Esophagus squamous epithelium (tissue), 5 donors: ENCODE data around the gene CEP112. TPM values are rescaled to one million over a fixed set of nuclear protein-coding genes. Genes with fewer than 3 reads are reported as not detected.

Experiments used
- DNase-seq: peaks from one replicate; lab custom pipeline; 2025; lab: John Stamatoyannopoulos, UW
- H3K27ac ChIP-seq, 4 donors: fragments of 200-600 bp; sonication (generic); one replicate each; pipeline ENCODE4 v1.5.1; 2016 to 2019; ENCODE audit warnings: mild to moderate bottlenecking in 1 of 4
- H3K27me3 ChIP-seq, 4 donors: fragments of 200-600 bp; sonication (generic); 1 replicate in 3 of 4; 2 replicates in 1 of 4; pipeline versions ENCODE4 v1.5.1 to v1.6.0; 2017 to 2021; ENCODE audit warnings: antibody characterized with exemption in 1 of 4
- H3K36me3 ChIP-seq, 3 donors: fragments of 200-600 bp; sonication (generic); one replicate each; pipeline ENCODE4 v1.5.1; 2016 to 2019
- H3K4me1 ChIP-seq, 3 donors: fragments of 200-600 bp; sonication (generic); one replicate each; pipeline ENCODE4 v1.5.1; 2017 to 2019
- H3K4me3 ChIP-seq, 4 donors: fragments of 200-600 bp; sonication (generic); 1 replicate in 3 of 4; 2 replicates in 1 of 4; pipeline ENCODE4 v1.5.1; 2016 to 2019; ENCODE audit warnings: mild to moderate bottlenecking in 2 of 4, moderate library complexity in 1 of 4
- H3K9me3 ChIP-seq, 3 donors: fragments of 200-600 bp; sonication (generic); one replicate each; pipeline ENCODE4 v1.5.1; 2016 to 2019
- POLR2A ChIP-seq, 4 donors: fragments of 450-650 bp; IDR thresholded peaks; one replicate each; pipeline ENCODE4 v1.6.1; 2017; ENCODE audit warnings: antibody characterized with exemption in 4 of 4, mild to moderate bottlenecking in 4 of 4, moderate library complexity in 3 of 4
- WGBS, 2 donors: methylation state at CpG; one replicate each; pipeline ENCODE4 v1.1.5; 2018; 5-methylcytosine and 5-hydroxymethylcytosine counted together
- intact Hi-C: fragments of 100-400 bp; cut with DNase I; formaldehyde crosslinking; loops from one replicate; pipeline ENCODE4 v1.15.0; 2022
- total RNA-seq, 4 donors: library from RNA; depleted of rRNA; stranded (reverse); fragments of >200 nt; gene quantifications; one replicate each; pipeline ENCODE4 v1.1.0, GENCODE V29; 2016
- TF ChIP-seq, protein P1 (sequence below), 6 experiments: fragments of 450-650 bp in 4 of 6; fragments of 200-600 bp in 2 of 6; sonication (generic) in 2 of 6; IDR thresholded peaks; one replicate each; pipeline ENCODE4 v1.5.1; 2016 to 2019; ENCODE audit warnings: antibody characterized with exemption in 6 of 6, mild to moderate bottlenecking in 4 of 6, moderate library complexity in 4 of 6
- donor health status: DM: yes; HTN: yes; CAD: no.

Gene CEP112
- total RNA-seq, 4 donors from 2014 or later = 2.5 to 10.9 (median 6.4) TPM

DNA sequence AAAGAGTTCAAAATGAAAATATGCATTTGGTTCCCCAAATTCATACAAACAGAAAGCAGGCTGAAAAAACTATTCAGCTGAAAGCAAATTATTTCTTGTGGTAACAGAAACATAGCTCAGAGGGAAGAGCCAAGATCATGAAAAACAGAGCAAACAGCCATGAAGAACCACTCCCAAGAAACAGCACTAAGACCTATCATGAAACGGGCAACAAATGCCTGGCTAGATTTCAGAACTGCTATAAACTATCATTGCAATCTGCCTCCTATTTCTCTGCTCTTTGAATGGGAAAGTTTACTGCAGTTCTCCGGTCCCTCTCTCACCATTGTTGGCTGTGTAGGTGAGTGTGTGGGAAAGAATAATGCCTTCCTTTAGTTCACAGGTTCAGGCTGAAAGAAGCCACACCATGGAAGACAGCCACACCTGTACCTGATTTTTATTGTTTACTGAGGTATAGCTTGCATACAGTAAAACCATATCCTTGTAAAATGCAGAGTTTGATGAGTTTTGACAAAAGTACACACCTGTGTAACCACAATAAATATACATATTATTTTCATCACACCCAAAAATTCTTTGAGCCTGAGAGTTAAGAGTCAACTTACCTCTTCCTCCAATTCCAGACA is 48.2 kb downstream of the CEP112 start:
- TF ChIP-seq, protein P1, sequence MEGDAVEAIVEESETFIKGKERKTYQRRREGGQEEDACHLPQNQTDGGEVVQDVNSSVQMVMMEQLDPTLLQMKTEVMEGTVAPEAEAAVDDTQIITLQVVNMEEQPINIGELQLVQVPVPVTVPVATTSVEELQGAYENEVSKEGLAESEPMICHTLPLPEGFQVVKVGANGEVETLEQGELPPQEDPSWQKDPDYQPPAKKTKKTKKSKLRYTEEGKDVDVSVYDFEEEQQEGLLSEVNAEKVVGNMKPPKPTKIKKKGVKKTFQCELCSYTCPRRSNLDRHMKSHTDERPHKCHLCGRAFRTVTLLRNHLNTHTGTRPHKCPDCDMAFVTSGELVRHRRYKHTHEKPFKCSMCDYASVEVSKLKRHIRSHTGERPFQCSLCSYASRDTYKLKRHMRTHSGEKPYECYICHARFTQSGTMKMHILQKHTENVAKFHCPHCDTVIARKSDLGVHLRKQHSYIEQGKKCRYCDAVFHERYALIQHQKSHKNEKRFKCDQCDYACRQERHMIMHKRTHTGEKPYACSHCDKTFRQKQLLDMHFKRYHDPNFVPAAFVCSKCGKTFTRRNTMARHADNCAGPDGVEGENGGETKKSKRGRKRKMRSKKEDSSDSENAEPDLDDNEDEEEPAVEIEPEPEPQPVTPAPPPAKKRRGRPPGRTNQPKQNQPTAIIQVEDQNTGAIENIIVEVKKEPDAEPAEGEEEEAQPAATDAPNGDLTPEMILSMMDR (IDR thresholded peaks at IDR 0.05) = no peak
- no peak for TF ChIP-seq POLR2A (IDR thresholded peaks at IDR 0.05)
- Histone ChIP-seq H3K27me3 (no peaks in the 10 kb centered on the region), H3K36me3 (no peaks in the 10 kb centered on the region), H3K4me3 (no peak overlapping the region), H3K4me1 (no peaks in the 10 kb centered on the region), H3K9me3 (no peaks in the 10 kb centered on the region), H3K27ac (no peak overlapping the region)
- WGBS, 2 donors = 65 to 68% methylated on average over 2 of the region's 2 CpGs
- intact Hi-C loops = no loop called here
- DNase-seq = no peak

DNA sequence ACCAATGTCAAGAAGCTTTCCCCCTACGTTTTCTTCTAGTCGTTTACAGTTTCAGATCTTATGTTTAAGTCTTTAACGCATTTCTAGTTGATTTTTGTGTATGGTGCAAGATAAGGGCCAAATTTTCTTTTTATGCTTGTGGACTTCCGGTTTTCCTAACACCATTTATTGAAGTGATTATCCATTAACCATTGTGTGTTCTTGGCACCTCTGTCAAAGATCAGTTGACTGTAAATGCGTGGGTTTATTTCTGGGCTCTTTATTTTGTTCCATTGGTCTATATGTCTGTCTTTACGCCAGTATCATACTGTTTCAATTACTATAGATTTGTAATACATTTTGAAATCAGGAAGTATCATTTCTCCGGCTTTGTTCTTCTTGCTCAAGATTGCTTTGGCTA is 49.5 kb downstream of the CEP112 start:
- Histone ChIP-seq H3K27ac (no peak overlapping the region), H3K9me3 (no peaks in the 10 kb centered on the region)
- intact Hi-C loops = no loop called here

DNA sequence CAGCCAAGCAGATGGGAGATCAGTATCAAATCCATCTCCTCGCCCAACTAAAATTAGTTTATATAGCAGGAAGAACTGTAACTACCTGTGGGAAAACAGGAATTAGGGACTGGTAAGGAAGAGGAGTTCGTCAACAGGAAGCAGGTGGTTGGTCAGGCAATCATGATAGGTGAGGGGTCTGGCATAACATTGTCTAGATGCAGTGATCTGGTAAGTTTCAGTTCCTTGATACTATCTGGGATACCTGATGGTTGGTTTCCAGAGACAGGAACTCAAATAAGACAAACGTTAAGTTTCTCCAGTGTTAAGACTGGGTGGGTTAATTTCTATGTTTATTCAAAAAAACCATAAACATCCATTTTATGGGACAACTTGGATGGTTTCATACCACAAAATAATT is 53.8 kb downstream of the CEP112 start:
- intact Hi-C loops = no loop called here
- TF ChIP-seq POLR2A (IDR thresholded peaks at IDR 0.05) = no peak
- TF ChIP-seq, protein P1 (IDR thresholded peaks at IDR 0.05) = no peak
- H3K9me3 ChIP-seq = no peaks in the 10 kb centered on the region
- H3K4me3 ChIP-seq = no peak overlapping the region
- no peak overlapping the region for H3K27ac ChIP-seq
- H3K4me1 ChIP-seq = no peaks in the 10 kb centered on the region
- WGBS, 2 donors = 79 to 84% methylated on average over 3 of the region's 3 CpGs
- DNase-seq = no peak
- H3K36me3 ChIP-seq = no peaks in the 10 kb centered on the region
- no peaks in the 10 kb centered on the region for H3K27me3 ChIP-seq

More for the DNA sequence above, 49.5 kb downstream of the CEP112 start:
- no peaks in the 10 kb centered on the region for H3K36me3 ChIP-seq
- H3K4me1 ChIP-seq = no peaks in the 10 kb centered on the region
- no peaks in the 10 kb centered on the region for H3K27me3 ChIP-seq
- H3K4me3 ChIP-seq = no peak overlapping the region
- TF ChIP-seq, protein P1 (IDR thresholded peaks at IDR 0.05) = no peak
- no peak for DNase-seq
- 76 to 87% methylated on average over 7 of the region's 7 CpGs for WGBS, 2 donors

DNA sequence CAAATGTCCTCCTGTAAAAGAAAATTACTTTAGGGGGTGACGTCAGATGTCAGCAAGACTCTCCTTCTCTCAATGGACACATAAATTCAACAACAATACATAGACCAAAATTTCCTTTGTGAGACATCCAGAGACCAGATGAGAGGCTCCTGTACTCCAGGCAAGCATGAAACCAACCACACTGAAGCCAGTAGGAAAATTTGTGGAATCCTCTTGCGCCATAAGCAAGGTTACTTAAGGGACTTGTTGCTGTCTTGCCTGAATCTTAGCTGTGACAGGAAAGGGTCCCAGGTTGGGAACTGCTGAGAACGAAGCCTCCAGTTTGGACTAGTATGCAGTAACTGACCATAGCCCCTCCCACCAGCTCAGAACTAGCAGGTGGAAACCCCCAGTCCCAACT is 56.0 kb downstream of the CEP112 start:
- 88 to 89% methylated on average over 2 to 3 of the region's 3 CpGs for WGBS, 2 donors
- Histone ChIP-seq H3K27ac (no peak overlapping the region), H3K27me3 (no peaks in the 10 kb centered on the region), H3K9me3 (no peaks in the 10 kb centered on the region), H3K36me3 (no peaks in the 10 kb centered on the region), H3K4me1 (no peaks in the 10 kb centered on the region), H3K4me3 (no peak overlapping the region)
- DNase-seq = no peak
- intact Hi-C loops = no loop called here
- TF ChIP-seq POLR2A (IDR thresholded peaks at IDR 0.05) = no peak
- TF ChIP-seq, protein P1 (IDR thresholded peaks at IDR 0.05) = no peak

DNA sequence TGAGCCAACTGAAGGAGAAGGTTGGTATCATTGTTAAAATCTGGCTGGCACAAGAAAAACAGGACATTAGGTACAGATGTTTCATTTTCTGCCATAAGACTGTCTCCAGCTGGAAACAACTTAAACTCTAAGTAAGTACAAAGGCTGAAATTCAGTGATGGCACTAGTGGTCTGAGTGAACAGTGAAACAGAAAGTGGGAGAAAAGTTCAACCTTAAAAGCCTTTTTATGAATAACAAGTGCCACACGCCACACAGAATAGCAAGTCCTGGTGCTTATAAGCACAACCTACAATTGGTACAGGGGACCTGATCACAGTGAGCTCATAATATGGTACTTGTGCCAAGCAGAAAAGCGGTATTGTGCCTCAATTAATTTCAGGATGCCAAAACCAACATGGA is 56.7 kb downstream of the CEP112 start:
- H3K36me3 ChIP-seq = no peaks in the 10 kb centered on the region
- no peak overlapping the region for H3K27ac ChIP-seq
- H3K27me3 ChIP-seq = no peaks in the 10 kb centered on the region
- no peaks in the 10 kb centered on the region for H3K9me3 ChIP-seq
- H3K4me1 ChIP-seq = no peaks in the 10 kb centered on the region
- TF ChIP-seq, protein P1 (IDR thresholded peaks at IDR 0.05) = no peak
- no peak for TF ChIP-seq POLR2A (IDR thresholded peaks at IDR 0.05)
- H3K4me3 ChIP-seq = no peak overlapping the region
- DNase-seq = no peak
- WGBS, 2 donors = 80 to 87% methylated on average over 2 of the region's 2 CpGs
- intact Hi-C loops = no loop called here
